Neural progenitor cell (in vitro differentiated cells): ENCODE data around the gene AZU1.

Source experiments
- CTCF ChIP-seq: fragments of 200-600 bp; sonication (generic); IDR thresholded peaks from 2 replicates; pipeline ENCODE4 v1.5.1; 2017; ENCODE audit warnings: antibody characterized with exemption, mild to moderate bottlenecking
- EZH2 ChIP-seq: fragments of 200-600 bp; sonication (generic); IDR thresholded peaks from 2 replicates; pipeline ENCODE4 v1.6.1; 2017; ENCODE audit warnings: antibody characterized with exemption, mild to moderate bottlenecking, moderate library complexity
- EZH2phosphoT487 ChIP-seq: fragments of 200-600 bp; sonication (generic); IDR thresholded peaks from 2 replicates; pipeline ENCODE4 v1.6.1; 2017; ENCODE audit warnings: antibody characterized with exemption

DNA sequence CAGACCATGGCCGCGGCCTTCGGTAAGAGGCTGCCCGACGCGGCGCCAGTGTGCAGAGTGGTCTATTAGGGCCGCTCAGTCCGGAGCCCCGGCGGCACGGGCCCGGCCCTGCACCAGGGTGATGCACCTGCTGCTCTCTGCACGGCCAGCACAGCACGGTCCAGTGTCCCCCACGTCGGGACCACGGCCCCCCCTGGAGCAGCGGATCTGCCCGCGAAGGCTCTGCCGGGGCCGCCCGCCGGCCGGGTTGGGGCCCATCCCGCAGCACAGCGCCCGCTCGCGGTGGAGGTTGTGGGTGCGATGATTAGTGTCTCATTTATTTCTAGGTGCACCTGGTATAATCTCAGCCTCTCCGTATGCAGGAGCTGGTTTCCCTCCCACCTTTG, 22.5 kb upstream of the AZU1 start:
- TF ChIP-seq EZH2 (no peak), CTCF (no peak), EZH2phosphoT487 (no peak)
